GM12878 (cell line): ENCODE results near the gene FAM163B. TPM values are rescaled to one million over a fixed set of nuclear protein-coding genes. Genes with fewer than 3 reads are reported as not detected.

Experiments used
- ATAC-seq: fragments of 200-7000 bp; cut with Tn5 transposase; 3 replicates; pipeline ENCODE4 v1.9.1; 2020; ENCODE audit warnings: mild to moderate bottlenecking, moderate library complexity
- BruUV-seq: library from RNA; stranded (reverse); fragments of 400-500 nt; replicated peaks from 2 replicates; lab custom pipeline; 2021; lab: Mats Ljungman, UMichigan
- CTCF ChIA-PET: fragments of 300-600 bp; sonication (Branson Sonifier 250); formaldehyde crosslinking; extraction: SDS; loops from one replicate; lab custom pipeline; 2021; ENCODE audit warnings: inconsistent platforms; lab: Yijun Ruan, JAX
- POLR2A ChIA-PET: fragments of 350-600 bp; formaldehyde crosslinking; extraction: SDS; loops from one replicate; lab custom pipeline; 2021; ENCODE audit warnings: inconsistent platforms; lab: Charles Lee
- RAD21 ChIA-PET: fragments of 300-600 bp; sonication (Branson Sonifier 250); formaldehyde crosslinking; loops from one replicate; lab custom pipeline; 2023; ENCODE audit warnings: antibody characterized with exemption; ENCODE audit not compliant: unreplicated experiment; lab: Charles Lee
- SMC1A ChIA-PET: fragments of 300-600 bp; sonication (Branson Sonifier 250); formaldehyde crosslinking; loops from one replicate; lab custom pipeline; 2023; ENCODE audit not compliant: unreplicated experiment, uncharacterized antibody; lab: Charles Lee
- DNase-seq: peaks from one replicate; pipeline ENCODE4 v3.0.0-alpha.2; 2011; ENCODE audit warnings: low read depth, low spot score
- FAIRE-seq: peaks from 3 replicates; lab custom pipeline; 2011; peaks lifted over from hg19 to GRCh38; lab: Jason Lieb, UNC
- H2AFZ ChIP-seq: 2 replicates; pipeline ENCODE4 v1.6.0; 2011; ENCODE audit warnings: low read depth, low read length, control low read depth; ENCODE audit not compliant: control insufficient read depth
- H3K27ac ChIP-seq: 2 replicates; pipeline ENCODE4 v1.5.1; 2011; ENCODE audit warnings: control low read depth; ENCODE audit not compliant: control insufficient read depth, insufficient read depth
- H3K27me3 ChIP-seq, 2 experiments: replicated peaks in 1 of 2; 2 replicates each; pipeline versions ENCODE4 v1.6.0 to v1.6.1; 2011; ENCODE audit warnings: low read length in 1 of 2; ENCODE audit not compliant: control insufficient read depth in 2 of 2, insufficient read depth in 2 of 2
- H3K36me3 ChIP-seq, 2 experiments: 2 replicates each; pipeline ENCODE4 v1.5.1; 2011; ENCODE audit warnings: low read length in 1 of 2; ENCODE audit not compliant: control insufficient read depth in 2 of 2, insufficient read depth in 2 of 2
- H3K4me1 ChIP-seq: 2 replicates; pipeline ENCODE4 v1.6.1; 2011; ENCODE audit warnings: mild to moderate bottlenecking, low read length, moderate library complexity, mixed read lengths; ENCODE audit not compliant: control insufficient read depth, insufficient read depth
- H3K4me2 ChIP-seq: 2 replicates; pipeline ENCODE4 v1.6.0; 2011; ENCODE audit warnings: control low read depth; ENCODE audit not compliant: control insufficient read depth, insufficient read depth
- H3K4me3 ChIP-seq: fragments of 200-600 bp; sonication (generic); 2 replicates; pipeline ENCODE4 v1.5.1; 2016
- H3K79me2 ChIP-seq: 2 replicates; pipeline ENCODE4 v1.6.0; 2011; ENCODE audit warnings: low read length; ENCODE audit not compliant: control insufficient read depth, insufficient read depth
- H3K9ac ChIP-seq: 2 replicates; pipeline ENCODE4 v1.8.0; 2011; ENCODE audit warnings: low read length, control low read depth, mixed read lengths; ENCODE audit not compliant: control insufficient read depth, insufficient read depth
- H3K9me3 ChIP-seq: replicated peaks from 3 replicates; pipeline ENCODE4 v1.5.1; 2011; ENCODE audit warnings: mild to moderate bottlenecking, low read length; ENCODE audit not compliant: control insufficient read depth, insufficient read depth
- H4K20me1 ChIP-seq: 2 replicates; pipeline ENCODE4 v1.6.0; 2011; ENCODE audit not compliant: control insufficient read depth, insufficient read depth
- CBX5 ChIP-seq: sonication (generic); IDR thresholded peaks from 2 replicates; pipeline ENCODE4 v1.6.1; 2016; ENCODE audit warnings: low read depth, moderate library complexity, mild to moderate bottlenecking, inconsistent platforms
- CHD1 ChIP-seq: IDR thresholded peaks from 2 replicates; pipeline ENCODE4 v1.6.1; 2012; ENCODE audit warnings: low read depth, low read length, improper control_type of control experiment
- EED ChIP-seq: sonication (generic); IDR thresholded peaks from 2 replicates; pipeline ENCODE4 v1.6.1; 2016; ENCODE audit warnings: antibody characterized with exemption, low read depth
- FOS ChIP-seq: IDR thresholded peaks from 3 replicates; pipeline ENCODE4 v1.6.1; 2011; ENCODE audit warnings: borderline replicate concordance; ENCODE audit not compliant: insufficient read length; ENCODE audit errors: extremely low read depth
- FOXM1 ChIP-seq: IDR thresholded peaks from 2 replicates; pipeline ENCODE4 v1.6.1; 2012; ENCODE audit warnings: low read depth, mild to moderate bottlenecking, inconsistent platforms, low read length, moderate library complexity
- KLF5 ChIP-seq: fragments of 450-650 bp; IDR thresholded peaks from 2 replicates; pipeline ENCODE4 v1.6.1; 2014; ENCODE audit warnings: mild to moderate bottlenecking; ENCODE audit not compliant: partially characterized antibody
- NR2C2 ChIP-seq: IDR thresholded peaks from 2 replicates; pipeline ENCODE4 v1.6.1; 2011; ENCODE audit warnings: borderline replicate concordance, low read depth; ENCODE audit not compliant: control insufficient read depth, insufficient read length
- TBL1XR1 ChIP-seq: IDR thresholded peaks from 2 replicates; pipeline ENCODE4 v1.6.1; 2012; ENCODE audit warnings: low read depth, low read length, improper control_type of control experiment
- WGBS: methylation state at CpG from one replicate; pipeline ENCODE4 v1.1.6; 2016; ENCODE audit warnings: low lambda C conversion rate; ENCODE audit not compliant: insufficient replicate concordance, insufficient coverage; ENCODE audit errors: missing lambda C conversion rate; 5-methylcytosine and 5-hydroxymethylcytosine counted together
- in situ Hi-C: fragments of 300-500 bp; cut with MboI; formaldehyde crosslinking; loops from 9 replicates; pipeline ENCODE4 v1.14.3; 2018; ENCODE audit warnings: mixed read lengths
- intact Hi-C: fragments of 100-400 bp; cut with micrococcal nuclease; formaldehyde crosslinking; loops from one replicate; pipeline ENCODE4 v1.14.2; 2022; ENCODE audit not compliant: unreplicated experiment
- polyA plus RNA-seq, 11 experiments: library from polyadenylated mRNA; depleted of rRNA in 4 of 11; unstranded in 6 of 11; stranded (reverse) in 5 of 11; fragments of >200 nt; fragmentation: Nextera tagmentation in 4 of 11; fragmentation: Illumina TruSeq in 1 of 11; extraction: Ambion mirVana in 4 of 11; extraction: Trizol in 1 of 11; gene quantifications; 1 replicate in 1 of 11; 2 replicates in 10 of 11; pipeline versions ENCODE4 v1.2.1 to v1.2.3, GENCODE V29; 2011 to 2016; ENCODE audit warnings: inconsistent platforms in 2 of 11, missing spikeins in 2 of 11, low read depth in 1 of 11
- total RNA-seq, 4 experiments: library from RNA; depleted of rRNA in 3 of 4; stranded (reverse); fragments of >200 nt in 3 of 4; fragmentation: Illumina TruSeq in 1 of 4; extraction: Trizol in 1 of 4; gene quantifications; 2 replicates each; pipeline versions ENCODE4 v1.2.1 to v1.2.3, GENCODE V29; 2013 to 2021
- TF ChIP-seq, protein P1 (sequence below): IDR thresholded peaks from 2 replicates; pipeline ENCODE4 v1.6.1; 2011; ENCODE audit warnings: borderline replicate concordance, low read depth, mild to moderate bottlenecking, moderate library complexity, low read length; ENCODE audit not compliant: insufficient read depth, poor library complexity, severe bottlenecking

FAM163B gene
- total and polyA plus RNA-seq, 10 of the 15 experiments (the other 5 are each of a cell fraction or from before 2014, with no cell fraction given): not detected

DNA sequence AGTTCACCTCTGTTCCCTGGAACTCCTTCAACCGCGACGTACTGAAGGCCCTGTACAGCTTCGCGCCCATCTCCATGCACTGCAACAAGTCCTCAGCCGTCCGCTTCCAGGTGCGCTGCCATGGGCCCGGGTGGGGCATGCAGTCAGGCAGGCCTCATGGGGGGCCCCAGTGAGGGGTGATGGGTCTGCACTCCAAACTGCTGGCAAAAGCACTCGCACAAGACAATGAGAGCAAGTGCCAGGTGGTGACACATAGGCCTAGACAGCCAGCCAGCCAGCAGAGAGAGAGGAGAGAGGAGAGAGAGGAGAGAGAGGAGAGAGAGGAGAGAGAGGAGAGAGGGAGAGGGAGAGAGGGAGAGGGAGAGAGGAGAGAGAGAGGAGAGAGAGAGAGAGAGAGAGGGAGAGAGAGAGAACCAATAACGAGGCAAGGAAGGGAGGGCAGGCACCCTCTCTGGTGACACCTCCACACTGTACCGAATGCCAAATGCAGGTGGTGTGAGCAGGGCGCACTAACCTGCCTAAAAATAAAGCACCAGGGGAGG lies 48.0 kb upstream of the FAM163B start:
- H3K27ac ChIP-seq: no peak overlapping the region

More for the DNA sequence above, 48.0 kb upstream of the FAM163B start:
- H3K79me2 ChIP-seq: no peaks in the 10 kb centered on the region
- CTCF ChIA-PET: no interaction called here
- WGBS: 64% methylated on average over 13 of the region's 13 CpGs
- RAD21 ChIA-PET: no interaction called here
- H2AFZ ChIP-seq: no peak overlapping the region
- POLR2A ChIA-PET: no interaction called here
- no peak for ATAC-seq
- H4K20me1 ChIP-seq: no peaks in the 10 kb centered on the region
- peaks cover 7 to 11% of the 10 kb centered on the region in 2 experiments; a peak in 3 of 4 replicates for H3K27me3 ChIP-seq
- H3K36me3 ChIP-seq: no peaks in the 10 kb centered on the region
- BruUV-seq: no TSS peak
- H3K9ac ChIP-seq: no peak overlapping the region
- DNase-seq: no peak
- intact Hi-C loops: no loop called here
- no peak overlapping the region for H3K4me3 ChIP-seq
- TF ChIP-seq CHD1 (no peak), NR2C2 (no peak), TBL1XR1 (no peak), EED (no peak), FOXM1 (no peak), FOS (no peak), KLF5 (no peak), CBX5 (no peak)
- TF ChIP-seq, protein P1, sequence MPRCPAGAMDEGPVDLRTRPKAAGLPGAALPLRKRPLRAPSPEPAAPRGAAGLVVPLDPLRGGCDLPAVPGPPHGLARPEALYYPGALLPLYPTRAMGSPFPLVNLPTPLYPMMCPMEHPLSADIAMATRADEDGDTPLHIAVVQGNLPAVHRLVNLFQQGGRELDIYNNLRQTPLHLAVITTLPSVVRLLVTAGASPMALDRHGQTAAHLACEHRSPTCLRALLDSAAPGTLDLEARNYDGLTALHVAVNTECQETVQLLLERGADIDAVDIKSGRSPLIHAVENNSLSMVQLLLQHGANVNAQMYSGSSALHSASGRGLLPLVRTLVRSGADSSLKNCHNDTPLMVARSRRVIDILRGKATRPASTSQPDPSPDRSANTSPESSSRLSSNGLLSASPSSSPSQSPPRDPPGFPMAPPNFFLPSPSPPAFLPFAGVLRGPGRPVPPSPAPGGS: no peak
- H3K4me1 ChIP-seq: no peaks in the 10 kb centered on the region
- no peak overlapping the region for H3K4me2 ChIP-seq
- SMC1A ChIA-PET: no interaction called here
- in situ Hi-C loops: no loop called here
- FAIRE-seq: no peak
- no peaks in the 10 kb centered on the region for H3K9me3 ChIP-seq
